Bronchial epithelial cell (primary cell): ENCODE results near the gene VWC2. TPM values are rescaled to one million over a fixed set of nuclear protein-coding genes. Genes with fewer than 3 reads are reported as not detected.

ENCODE experiments used
- DNase-seq: peaks from one replicate; pipeline ENCODE4 v3.0.0-alpha.2; 2010; ENCODE audit warnings: low read depth
- FAIRE-seq: peaks from 2 replicates; lab custom pipeline; 2011; peaks lifted over from hg19 to GRCh38; lab: Jason Lieb, UNC
- H3K27me3 ChIP-seq: 2 replicates; pipeline ENCODE4 v1.5.1; 2011; ENCODE audit warnings: low read length; ENCODE audit not compliant: control insufficient read depth, insufficient read depth
- H3K36me3 ChIP-seq: 2 replicates; pipeline ENCODE4 v1.5.1; 2011; ENCODE audit warnings: low read length; ENCODE audit not compliant: control insufficient read depth, insufficient read depth
- H3K4me3 ChIP-seq: 2 replicates; pipeline ENCODE4 v1.5.1; 2011; ENCODE audit warnings: mild to moderate bottlenecking, low read depth, low read length, control low read depth
- total RNA-seq: library from RNA; depleted of rRNA; stranded (reverse); fragments of >200 nt; gene quantifications from 2 replicates; pipeline ENCODE4 v1.2.1, GENCODE V29; 2014
- TF ChIP-seq, protein P1 (sequence below): IDR thresholded peaks from 2 replicates; pipeline ENCODE4 v1.5.1; 2011; ENCODE audit warnings: mild to moderate bottlenecking, moderate library complexity, low read length, control low read depth, inconsistent platforms; ENCODE audit not compliant: insufficient read depth, severe bottlenecking

The VWC2 gene
- total RNA-seq, 1 donor from 2014 or later = not detected

DNA sequence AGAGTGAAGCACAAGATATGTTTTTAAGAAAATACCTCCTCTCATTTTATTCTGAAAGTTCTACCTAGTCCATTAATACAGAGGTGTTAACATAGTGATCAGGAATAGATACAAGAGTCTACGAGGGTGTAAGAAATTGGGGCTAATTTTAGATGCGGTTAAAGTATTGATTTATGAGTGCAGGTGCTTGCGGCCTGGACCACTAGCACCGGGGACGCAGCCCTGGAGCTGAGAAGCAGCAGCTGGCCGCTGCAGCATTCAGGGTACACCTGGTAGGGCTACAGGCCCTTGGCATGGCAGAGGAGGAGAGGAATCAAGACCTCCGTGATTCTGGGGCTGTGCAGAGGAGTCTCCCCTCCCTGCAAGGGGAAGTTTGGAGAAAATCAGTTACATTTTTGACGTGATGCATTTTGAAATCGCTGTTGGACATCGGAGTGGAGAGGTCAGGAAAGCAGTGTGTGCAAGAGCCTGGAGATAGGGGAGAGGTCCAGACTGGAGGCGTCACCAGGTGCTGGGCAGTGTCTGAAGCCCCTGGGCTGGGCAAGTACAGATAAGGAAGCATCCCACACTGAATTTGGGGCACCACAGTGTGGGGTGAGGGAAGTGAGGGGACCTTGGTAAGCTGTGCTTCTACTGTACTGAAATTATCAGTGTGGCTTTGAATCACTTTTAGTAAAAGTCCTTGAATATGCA lies 112.3 kb downstream of the VWC2 start:
- DNase-seq (no peak), FAIRE-seq (no peak)
- no peak overlapping the region for H3K4me3 ChIP-seq
- no peaks in the 10 kb centered on the region for H3K36me3 ChIP-seq
- no peaks in the 10 kb centered on the region for H3K27me3 ChIP-seq
- TF ChIP-seq, protein P1, sequence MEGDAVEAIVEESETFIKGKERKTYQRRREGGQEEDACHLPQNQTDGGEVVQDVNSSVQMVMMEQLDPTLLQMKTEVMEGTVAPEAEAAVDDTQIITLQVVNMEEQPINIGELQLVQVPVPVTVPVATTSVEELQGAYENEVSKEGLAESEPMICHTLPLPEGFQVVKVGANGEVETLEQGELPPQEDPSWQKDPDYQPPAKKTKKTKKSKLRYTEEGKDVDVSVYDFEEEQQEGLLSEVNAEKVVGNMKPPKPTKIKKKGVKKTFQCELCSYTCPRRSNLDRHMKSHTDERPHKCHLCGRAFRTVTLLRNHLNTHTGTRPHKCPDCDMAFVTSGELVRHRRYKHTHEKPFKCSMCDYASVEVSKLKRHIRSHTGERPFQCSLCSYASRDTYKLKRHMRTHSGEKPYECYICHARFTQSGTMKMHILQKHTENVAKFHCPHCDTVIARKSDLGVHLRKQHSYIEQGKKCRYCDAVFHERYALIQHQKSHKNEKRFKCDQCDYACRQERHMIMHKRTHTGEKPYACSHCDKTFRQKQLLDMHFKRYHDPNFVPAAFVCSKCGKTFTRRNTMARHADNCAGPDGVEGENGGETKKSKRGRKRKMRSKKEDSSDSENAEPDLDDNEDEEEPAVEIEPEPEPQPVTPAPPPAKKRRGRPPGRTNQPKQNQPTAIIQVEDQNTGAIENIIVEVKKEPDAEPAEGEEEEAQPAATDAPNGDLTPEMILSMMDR = no peak

DNA sequence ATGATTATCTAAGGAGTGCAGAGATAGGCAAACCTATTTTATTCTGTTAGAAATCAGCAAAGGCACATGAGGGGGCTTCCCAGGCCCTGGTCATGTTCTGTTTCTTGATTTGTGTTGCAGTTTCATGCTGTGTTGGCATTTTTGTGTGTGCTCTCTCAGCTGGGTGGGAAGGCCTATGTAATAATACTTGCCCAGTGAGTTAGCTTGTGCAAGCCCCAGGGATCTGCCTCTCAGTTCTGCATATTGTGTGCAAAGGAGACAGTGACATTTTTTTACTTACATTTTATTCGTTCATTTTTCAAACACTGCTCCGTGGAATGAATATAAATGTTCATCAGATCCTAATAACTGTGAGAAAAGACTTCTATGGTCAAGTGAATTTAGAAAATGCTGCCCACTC lies 119.0 kb downstream of the VWC2 start:
- H3K4me3 ChIP-seq = no peak overlapping the region
- FAIRE-seq = no peak

DNA sequence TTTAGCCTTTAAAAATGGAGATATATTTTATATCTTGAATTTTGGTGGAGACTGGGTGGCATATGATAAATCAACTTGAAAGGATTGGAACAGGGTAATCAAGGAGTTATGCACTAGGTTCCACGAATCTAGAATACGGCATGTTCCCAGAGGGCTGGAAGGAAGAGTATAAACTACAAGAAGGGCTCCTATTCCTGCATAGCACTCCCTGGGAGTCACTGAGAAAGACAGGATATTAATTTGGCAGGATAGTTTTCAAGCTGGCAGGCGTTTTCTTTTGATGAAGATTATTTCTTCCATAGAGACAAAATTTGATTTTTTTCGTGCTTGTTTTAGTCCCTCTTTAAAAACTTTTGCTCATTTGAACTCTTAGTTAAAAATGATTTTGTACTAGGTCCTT lies 119.7 kb downstream of the VWC2 start:
- Histone ChIP-seq H3K36me3 (no peaks in the 10 kb centered on the region), H3K4me3 (no peak overlapping the region), H3K27me3 (no peaks in the 10 kb centered on the region)
- no peak for DNase-seq
- FAIRE-seq = no peak
- TF ChIP-seq, protein P1 = no peak

More for the DNA sequence above, 119.0 kb downstream of the VWC2 start:
- DNase-seq = no peak
- Histone ChIP-seq H3K36me3 (no peaks in the 10 kb centered on the region), H3K27me3 (no peaks in the 10 kb centered on the region)
- TF ChIP-seq, protein P1 = no peak

DNA sequence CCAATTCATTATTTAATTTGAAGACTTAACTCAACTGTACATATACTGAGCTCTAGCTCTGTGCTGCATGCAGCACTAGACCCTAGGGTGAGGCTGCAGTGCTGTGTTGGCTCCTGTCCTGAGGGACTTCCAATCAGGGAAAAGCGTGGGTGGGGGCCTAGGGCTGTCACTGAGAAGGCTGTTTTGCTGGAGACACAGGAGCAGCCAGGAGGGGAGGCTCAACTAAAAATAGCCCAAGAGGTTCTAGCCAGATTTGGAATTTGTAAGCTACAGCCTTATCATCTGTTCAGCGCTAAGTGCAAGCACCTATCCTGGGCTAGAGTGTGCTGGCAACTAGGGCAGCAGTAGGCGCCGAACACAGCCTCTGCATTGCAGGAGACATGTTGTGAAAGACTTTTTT lies 121.1 kb downstream of the VWC2 start:
- Histone ChIP-seq H3K27me3 (no peaks in the 10 kb centered on the region), H3K36me3 (no peaks in the 10 kb centered on the region), H3K4me3 (no peak overlapping the region)
- TF ChIP-seq, protein P1 = no peak
- FAIRE-seq = no peak
- DNase-seq = no peak

DNA sequence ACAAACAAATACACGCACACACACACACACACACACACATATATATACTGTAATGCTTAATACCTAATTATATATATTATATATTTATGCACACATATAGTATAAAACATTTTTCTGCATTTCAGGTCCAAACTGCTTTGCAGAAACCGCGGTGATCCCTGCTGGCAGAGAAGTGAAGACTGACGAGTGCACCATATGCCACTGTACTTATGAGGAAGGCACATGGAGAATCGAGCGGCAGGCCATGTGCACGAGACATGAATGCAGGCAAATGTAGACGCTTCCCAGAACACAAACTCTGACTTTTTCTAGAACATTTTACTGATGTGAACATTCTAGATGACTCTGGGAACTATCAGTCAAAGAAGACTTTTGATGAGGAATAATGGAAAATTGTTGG lies 138.5 kb downstream of the VWC2 start:
- DNase-seq (no peak), FAIRE-seq (no peak)
- H3K4me3 ChIP-seq = no peak overlapping the region
- H3K27me3 ChIP-seq = no peaks in the 10 kb centered on the region
- no peaks in the 10 kb centered on the region for H3K36me3 ChIP-seq
- TF ChIP-seq, protein P1 = no peak

DNA sequence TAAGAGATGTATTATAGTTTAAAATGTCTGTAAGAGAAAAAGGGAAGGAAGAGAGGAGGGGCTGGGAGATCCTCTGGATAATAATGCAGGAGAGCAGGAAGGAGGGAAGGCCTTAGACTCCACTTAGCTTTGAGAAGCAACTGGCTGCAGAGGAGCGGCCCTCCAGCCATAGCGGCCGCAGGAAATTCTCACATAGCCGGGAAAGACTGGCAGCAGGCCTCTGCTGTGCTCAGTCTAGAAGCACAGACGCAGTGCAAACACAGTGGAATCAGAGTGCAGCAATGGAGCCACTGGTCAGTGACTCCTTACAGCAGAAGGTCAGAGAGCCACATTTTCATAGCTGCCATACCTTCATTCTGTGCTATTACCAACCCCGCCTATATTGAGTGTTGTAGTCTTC lies 153.3 kb downstream of the VWC2 start:
- H3K27me3 ChIP-seq = no peaks in the 10 kb centered on the region
- TF ChIP-seq, protein P1 = no peak
- FAIRE-seq (peak; percentile 87), DNase-seq (no peak)
- no peak overlapping the region for H3K4me3 ChIP-seq
- no peaks in the 10 kb centered on the region for H3K36me3 ChIP-seq
